NCI-H510A treated with DMSO at 0.1 percent for 48 hours (cell line): ENCODE measurements around the gene RAB20.
"Not testable (repeated sequence)": the region's sequence is repeated elsewhere in the genome, so short reads cannot be mapped to it uniquely, and the experiment has no call there.

Source experiments
- DNase-seq: peaks from one replicate; lab custom pipeline; 2025; lab: John Stamatoyannopoulos, UW

The RAB20 gene

GRCh38 chr13:110490009-110490770, 71.3 kb downstream of the RAB20 start:
- DNase-seq = no peak

GRCh38 chr13:110486880-110487279, 74.6 kb downstream of the RAB20 start:
- DNase-seq = not testable (repeated sequence)

GRCh38 chr13:110486061-110486715, 75.3 kb downstream of the RAB20 start:
- no peak for DNase-seq

- no peak for DNase-seq
These were observed 75.9 kb downstream of the RAB20 start for GRCh38 chr13:110485604-110486003.

GRCh38 chr13:110484290-110485048, 77.1 kb downstream of the RAB20 start:
- no peak for DNase-seq

- no peak for DNase-seq
These were observed 78.0 kb downstream of the RAB20 start for GRCh38 chr13:110483386-110483968.

- no peak for DNase-seq
These were observed 81.4 kb downstream of the RAB20 start for GRCh38 chr13:110480161-110480560.

- DNase-seq = no peak
These were observed 81.9 kb downstream of the RAB20 start for GRCh38 chr13:110479648-110480047.

- DNase-seq = no peak
These were observed 82.3 kb downstream of the RAB20 start for GRCh38 chr13:110479215-110479545.

- DNase-seq = no peak
These were observed 82.9 kb downstream of the RAB20 start for GRCh38 chr13:110478405-110479214.

- no peak for DNase-seq
These were observed 83.7 kb downstream of the RAB20 start for GRCh38 chr13:110477706-110478245.

GRCh38 chr13:110476220-110476617, 85.3 kb downstream of the RAB20 start:
- DNase-seq = no peak

- no peak for DNase-seq
These were observed 85.8 kb downstream of the RAB20 start for GRCh38 chr13:110475550-110476219.

GRCh38 chr13:110475117-110475516, 86.4 kb downstream of the RAB20 start:
- DNase-seq = peak; percentile 57

- no peak for DNase-seq
These were observed 86.8 kb downstream of the RAB20 start for GRCh38 chr13:110474713-110475112.
